B cell (primary cell): ENCODE data around the gene EEF1AKMT4.

Experiments
- CTCF ChIP-seq: fragments of 200-600 bp; IDR thresholded peaks from one replicate; pipeline ENCODE4 v1.8.0; 2022; ENCODE audit warnings: antibody characterized with exemption, mild to moderate bottlenecking
- EZH2 ChIP-seq: IDR thresholded peaks from 2 replicates; pipeline ENCODE4 v1.6.1; 2012; ENCODE audit warnings: borderline replicate concordance, low read depth, mild to moderate bottlenecking, moderate library complexity, low read length; ENCODE audit not compliant: insufficient read depth, poor library complexity, severe bottlenecking

DNA sequence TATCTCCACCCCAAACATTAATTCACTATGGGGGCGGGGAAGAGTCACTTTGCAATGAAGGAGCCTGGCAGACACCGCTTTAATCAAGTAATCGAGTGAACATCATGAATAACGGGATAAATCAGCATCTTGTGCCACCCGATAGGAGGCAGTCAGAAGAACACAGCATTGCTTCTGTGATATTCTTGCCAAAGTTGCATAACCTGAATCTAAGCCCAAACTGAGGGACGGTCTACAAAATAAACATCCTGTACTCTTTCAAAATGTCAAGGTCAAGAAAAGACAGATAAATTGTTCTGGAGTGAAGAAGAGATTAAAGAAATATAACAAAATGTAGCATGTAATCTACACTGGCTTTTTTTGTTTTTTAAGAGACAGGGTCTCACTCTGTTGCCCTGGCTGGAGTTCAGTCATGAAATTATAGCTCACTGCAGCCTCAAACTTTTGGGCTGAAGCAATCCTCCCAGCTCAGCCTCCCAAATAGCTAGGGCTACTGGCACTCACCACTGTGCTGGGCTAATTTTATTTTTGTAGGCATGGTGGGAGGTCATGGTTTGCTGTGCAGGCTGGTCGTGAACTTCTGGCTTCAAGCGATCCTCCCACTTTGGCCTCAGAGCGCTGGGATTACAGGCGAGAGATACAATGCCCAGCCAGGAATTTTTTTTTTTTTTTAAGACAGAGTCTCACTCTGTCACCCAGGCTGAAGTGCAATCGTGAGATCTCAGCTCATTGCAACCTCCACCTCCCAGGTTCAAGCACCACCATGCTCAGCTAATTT, 40.1 kb upstream of the EEF1AKMT4 start:
- TF ChIP-seq CTCF (no peak), EZH2 (no peak)
